Retina (tissue), 1 donor: Measurements from ENCODE around the gene TRIP10.
"Not testable (repeated sequence)": the region's sequence is repeated elsewhere in the genome, so short reads cannot be mapped to it uniquely, and the experiment has no call there.

Source experiments
- DNase-seq: peaks from one replicate; pipeline ENCODE4 v3.0.0-alpha.2; 2016

Gene TRIP10

GRCh38 chr19:6771648-6772027 lies 32.2 kb downstream of the TRIP10 start:
- not testable (repeated sequence) for DNase-seq

DNA sequence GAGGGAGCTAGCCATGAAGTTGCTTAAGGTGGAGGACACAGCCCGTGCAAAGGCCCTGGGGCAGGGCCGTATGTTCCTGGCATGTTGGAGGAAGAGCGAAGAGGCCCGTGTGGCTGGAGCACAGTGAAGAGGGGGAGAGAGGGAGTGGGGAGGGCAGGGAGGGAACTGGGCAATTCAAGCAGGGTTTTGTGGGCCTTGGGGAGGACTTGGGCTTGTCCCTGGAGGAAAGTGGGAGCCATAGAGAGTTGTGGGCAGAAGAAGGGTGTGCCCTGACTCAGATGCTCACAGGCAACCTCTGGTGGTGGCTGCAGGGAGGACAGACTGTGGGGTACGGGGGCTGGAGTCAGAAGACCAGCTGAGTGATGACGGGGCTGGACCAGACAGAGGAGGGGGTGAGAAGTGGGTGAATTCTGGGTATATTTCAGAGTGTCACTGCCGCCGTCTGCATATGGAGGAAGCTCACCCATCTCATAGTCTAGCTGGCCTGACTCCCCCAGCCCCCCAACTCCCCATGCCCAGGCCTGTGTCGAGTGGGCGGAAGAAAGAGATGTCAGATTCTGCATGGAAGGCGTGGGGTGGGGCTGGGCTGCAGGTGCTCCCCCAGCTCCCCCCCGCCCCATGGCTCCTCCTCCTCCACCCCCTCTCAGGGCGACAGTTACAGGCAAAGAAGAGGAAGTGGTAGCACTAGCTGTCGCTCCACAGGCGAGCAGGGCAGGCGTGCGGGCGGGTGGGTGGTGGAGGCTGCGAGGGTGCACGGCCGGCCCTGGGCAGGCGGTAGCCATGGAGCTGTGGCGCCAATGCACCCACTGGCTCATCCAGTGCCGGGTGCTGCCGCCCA lies 32.8 kb downstream of the TRIP10 start, which contains the start of gene VAV1:
Gene VAV1, plus strand, starts transcription at position 681 of the 838 bp plus-strand sequence. Its CDS starts 100 bp downstream, at position 781.
- DNase-seq, result no peak

- no peak for DNase-seq
Measured at GRCh38 chr19:6772866-6773322, 33.4 kb downstream of the TRIP10 start.

DNA sequence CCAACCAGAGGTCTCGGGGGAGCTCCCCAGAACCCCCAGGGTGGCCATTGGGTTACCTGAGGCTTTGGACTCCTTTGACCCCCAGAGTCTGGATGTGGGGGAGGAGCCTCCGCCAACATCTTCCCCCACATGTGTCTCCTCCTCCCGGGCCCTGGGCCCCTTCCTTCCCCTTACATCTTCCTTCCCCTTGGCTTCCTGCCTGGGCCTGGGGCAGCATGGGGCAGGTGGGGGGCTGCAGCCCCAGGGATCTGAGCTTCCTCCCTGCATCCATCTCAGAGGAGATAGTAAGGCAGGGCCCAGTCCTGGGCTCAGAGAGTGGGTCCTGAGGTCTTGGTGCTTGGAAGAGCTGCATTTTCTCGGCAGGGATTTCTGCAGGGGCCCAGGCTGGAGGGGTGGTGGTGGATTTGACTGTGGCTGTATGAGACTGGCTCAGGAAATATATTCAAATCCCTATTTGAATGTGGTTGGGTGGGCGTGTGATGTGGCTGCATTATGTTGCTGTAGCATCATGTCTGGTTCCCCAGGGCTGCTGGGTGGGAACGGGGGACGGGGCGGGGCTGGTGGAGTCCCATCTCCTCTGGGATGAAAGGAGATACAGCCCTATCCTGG lies 33.9 kb downstream of the TRIP10 start:
- DNase-seq, result no peak

DNA sequence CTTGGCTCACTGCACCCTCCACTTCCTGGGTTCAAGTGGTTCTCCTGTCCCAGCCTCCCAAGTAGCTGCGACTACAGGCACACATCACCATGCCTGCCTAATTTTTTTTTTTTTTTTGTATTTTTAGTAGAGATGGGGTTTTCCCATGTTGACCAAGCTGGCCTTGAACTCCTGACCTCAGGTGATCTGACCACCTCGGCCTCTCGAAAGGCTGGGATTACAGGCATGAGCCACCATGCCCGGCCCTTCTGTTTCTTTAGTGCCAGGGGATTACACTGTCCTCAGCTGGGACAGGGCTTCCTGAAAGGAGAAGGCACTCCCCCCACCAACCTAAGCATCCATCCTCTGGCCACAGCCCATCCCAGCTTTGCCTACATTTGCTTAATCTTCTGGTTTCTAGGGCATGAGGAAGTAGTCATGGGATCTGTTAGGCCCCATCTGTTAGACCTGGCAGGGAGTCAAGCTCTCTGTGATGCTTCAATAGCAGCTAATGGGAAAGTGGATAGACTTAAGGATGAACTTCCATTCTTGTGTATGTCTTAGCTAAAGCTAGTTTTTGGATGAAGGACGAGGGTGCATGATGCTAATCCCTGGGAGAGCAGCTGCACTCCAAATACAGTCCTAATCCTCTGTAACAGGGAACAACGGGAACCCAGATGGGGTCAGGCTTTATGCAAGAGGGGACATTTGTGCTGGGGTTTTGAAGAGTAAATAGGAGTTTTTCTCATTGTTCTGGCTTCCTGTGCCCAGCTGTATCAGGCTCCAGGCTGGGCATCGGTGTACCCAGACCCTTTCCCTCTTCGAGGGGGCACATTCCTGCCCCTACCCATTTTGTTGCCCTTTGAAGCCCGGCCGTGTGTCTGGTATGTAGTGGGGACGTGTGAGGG lies 35.6 kb downstream of the TRIP10 start:
- DNase-seq, result no peak

- not testable (repeated sequence) for DNase-seq
Measured at GRCh38 chr19:6776045-6776444, 36.6 kb downstream of the TRIP10 start.

DNA sequence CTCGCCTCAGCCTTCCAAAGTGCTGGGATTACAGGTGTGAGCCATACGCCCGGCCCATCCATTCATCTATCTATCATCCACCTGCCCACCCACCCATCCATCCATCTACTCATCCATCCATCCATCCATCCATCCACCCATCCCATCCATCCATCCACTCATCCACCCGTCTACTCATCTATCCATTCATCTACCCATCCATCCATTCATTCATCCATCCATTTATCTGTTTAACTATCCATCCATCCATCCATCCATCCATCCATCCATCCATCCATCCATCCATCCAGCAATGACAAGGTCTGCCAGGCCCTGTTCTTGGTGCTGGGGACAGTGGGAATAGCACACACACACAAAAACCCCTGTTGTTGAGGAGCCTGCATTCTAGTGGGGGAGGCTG lies 37.5 kb downstream of the TRIP10 start:
- no peak for DNase-seq

DNA sequence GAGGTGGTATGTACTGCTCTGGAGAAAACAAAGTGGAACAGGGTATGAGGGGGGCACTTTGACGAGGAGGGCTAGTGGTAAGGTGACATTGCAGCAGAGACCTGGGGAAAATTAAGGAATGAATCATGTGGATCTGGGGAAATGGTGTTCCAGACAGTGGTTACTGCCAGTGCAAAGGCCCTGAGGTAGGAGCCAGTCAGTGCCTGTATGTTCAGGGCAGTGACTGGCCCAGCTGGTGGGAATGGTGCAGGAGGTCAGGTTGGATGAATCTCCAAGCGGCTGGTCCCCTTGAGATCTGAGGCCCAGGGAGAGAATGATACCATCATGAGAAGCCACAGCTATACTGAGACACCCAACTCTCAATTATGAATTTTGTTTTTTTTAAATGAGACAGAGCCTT lies 38.0 kb downstream of the TRIP10 start:
- DNase-seq, result no peak

DNA sequence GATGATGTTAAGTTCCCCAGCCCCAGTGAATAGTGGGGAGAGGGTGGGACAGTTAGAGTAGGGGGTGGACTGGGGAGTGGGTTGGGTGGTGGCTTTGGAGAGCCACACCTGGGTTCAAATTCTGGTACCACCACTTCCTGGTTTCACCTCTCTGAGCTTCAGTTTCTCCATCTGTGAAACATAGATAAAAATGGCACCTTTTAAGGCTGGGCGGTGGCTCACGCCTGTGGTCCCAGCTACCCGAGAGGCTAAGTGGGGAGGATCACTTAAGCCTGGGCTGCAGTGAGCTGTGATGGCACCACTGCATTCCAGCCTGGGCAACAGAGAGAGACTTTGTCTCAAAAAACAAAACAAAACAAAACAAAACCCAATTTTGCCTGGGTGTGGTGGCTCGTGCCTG lies 38.9 kb downstream of the TRIP10 start:
- DNase-seq, result no peak

DNA sequence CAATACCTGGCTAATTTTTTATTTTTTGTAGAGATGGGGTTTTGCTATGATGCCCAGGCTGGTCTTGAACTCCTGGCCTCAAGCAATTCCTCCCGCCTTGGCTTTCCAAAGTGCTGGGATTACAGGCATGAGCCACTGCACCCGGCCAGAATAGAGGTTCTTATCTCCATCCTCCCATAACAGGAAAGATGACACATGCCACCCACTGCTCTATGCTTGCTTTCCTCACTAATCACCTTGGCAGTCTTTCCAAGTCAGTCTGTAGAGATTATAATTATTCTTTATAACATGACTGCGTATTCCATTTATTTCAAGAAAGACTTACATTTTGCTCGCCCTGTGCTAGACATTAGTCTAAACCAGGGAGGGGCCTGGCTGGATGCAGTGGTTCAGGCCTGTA lies 39.7 kb downstream of the TRIP10 start:
- no peak for DNase-seq

DNA sequence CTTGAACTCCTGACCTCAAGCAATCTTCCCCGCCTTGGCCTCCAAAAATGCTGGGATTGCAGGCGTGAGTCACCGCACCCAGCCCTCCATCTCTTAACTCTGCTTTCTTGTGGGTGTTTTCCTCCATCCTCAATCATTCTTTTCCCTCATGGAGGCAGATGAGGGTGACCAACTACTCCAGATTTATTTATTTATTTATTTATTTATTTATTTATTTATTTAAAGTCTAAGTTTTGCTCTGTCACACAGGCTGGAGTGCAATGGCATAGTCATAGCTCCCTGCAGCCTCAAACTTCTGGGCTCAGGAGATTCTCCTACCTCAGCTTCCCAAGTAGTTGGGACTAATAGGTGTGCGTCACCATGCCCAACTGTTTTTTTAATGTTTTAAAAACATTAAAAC lies 47.9 kb downstream of the TRIP10 start:
- DNase-seq, result no peak

DNA sequence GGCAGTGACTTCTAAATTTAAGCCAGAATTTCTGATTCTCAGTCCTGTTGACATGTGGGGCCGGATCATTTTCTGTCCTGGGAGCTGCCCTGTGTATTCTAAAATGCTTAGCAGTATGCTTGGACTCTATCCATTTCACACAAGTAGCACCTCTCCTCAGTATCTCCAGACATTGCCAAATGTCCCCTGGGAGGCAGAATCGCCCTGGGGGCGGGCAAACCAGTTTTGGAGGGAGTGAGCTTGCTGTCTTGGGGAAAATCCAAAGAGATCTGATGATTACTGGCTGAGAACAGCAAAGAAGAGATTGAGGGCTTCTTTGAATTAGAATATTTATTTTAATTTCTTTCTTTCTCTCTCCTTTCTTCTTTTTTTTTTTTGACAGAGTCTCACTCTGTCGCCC lies 49.4 kb downstream of the TRIP10 start:
- no peak for DNase-seq

DNA sequence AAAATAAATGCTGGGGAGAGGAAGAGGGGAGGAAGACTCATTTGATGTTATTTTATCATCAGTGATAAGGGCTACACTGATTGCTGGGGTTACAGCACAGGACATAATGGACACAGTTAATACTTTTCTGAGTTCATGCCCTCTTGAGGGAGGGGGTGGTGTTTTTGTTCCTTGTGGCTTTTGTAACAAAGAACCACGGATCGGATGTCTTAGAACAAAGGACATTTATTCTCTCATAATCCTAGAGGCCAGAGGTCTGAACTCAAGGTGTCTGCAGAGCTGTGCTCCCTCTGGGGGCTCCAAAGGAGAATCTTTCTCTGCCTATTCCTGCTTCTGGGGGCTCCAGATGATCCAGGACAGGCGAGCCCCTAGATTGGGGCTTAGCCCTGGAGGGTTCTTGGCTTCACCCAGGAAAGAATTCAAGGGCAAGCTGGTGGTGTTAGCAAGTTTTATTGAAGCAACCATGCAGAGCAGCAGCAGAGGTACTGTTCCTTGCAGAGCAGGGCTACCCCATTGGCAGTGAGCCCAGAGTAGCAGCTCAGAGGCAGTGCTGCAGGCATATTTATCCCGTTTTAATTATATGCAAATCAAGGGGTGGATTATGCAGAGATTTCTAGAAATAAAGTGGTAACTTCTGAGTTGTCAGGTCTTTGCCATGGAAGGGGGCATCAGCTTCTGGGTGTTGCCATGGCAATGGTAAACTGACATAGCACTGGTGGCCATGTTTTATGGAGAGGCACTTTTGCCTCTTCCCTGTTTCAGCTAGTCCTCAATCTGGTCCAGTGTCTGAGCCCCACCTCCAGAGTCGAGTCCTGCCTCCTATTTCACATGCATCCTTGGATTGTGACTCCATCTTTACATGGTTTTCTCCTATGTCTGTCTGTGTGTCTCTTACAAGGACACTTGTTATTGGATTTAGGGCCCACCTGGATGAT lies 51.0 kb downstream of the TRIP10 start:
- DNase-seq, result no peak

DNA sequence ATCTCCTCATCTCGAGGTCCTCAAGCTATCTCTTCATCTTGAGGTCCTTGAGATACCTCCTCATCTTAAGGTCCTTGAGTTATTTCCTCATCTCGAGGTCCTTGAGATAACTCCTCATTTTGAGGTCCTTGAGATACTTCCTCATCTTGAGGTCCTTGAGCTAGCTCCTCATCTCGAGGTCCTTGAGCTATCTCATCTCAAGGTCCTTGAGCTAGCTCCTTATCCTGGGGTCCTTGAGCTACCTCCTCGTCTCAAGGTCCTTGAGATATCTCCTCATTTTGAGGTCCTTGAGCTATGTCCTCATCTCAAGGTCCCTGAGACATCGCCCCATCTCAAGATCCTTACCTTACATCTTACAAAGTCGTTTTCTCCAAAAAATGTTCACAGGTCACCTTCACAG lies 51.8 kb downstream of the TRIP10 start:
- DNase-seq, result no peak

- DNase-seq, result no peak
Measured at GRCh38 chr19:6793411-6793810, 53.9 kb downstream of the TRIP10 start.

- DNase-seq, result no peak
Measured at GRCh38 chr19:6793973-6794372, 54.5 kb downstream of the TRIP10 start.

DNA sequence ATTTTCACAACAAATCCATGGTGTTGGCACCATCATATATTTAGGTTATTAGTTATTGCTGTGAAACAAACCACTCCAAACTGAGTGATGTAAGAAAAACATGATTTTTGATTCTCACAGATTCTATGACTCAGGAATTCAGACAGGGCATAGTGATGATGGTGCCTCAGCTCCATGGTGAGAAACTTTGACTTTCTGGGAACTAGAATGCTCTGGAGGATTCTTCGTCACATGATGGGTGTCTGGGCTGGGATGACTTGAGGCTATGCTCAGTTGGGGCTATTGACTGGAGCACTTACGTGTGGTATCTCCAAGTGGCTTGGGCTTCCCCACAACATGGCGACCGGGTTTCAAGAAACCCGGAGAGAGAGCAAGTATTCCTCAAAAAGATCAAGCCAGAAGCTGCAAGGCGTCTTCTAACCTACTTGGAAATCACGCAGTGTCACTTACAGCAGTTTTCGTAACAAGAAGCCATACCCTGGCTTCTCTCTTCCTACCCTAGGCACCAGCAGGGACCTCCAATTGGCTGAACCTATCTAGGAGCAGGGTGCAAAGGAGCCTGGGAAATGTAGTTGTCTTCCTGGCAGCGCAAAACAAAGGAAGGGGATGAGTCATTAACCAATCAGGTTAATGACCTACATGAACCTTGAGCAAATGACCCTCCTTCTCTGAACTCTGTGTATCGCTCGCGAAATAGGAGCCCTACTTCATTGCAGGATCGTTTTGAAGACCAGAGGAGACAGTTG lies 55.4 kb downstream of the TRIP10 start:
- no peak for DNase-seq

DNA sequence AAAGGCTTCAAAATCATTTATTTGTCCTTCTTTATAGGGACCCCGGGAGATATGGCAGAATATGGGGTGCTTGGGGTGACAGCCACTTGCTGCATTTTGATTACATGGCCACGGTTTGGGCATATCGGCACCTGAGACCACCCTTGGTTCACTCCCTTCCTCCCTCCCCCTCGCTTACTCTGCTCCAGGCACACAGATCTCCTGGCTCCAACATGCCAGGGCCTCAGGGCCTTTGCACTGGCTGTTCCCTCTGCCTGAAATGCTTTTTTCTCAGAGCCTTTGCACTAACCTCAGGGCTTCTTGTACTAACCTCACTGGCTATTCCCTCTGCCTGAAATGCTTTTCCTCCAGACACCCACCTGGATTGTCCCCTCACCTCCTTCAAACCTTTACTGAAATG lies 56.8 kb downstream of the TRIP10 start:
- DNase-seq, result no peak

GRCh38 chr19:6797646-6798045 lies 58.2 kb downstream of the TRIP10 start:
- DNase-seq, result no peak

- DNase-seq, result not testable (repeated sequence)
Measured at GRCh38 chr19:6800160-6800790, 60.8 kb downstream of the TRIP10 start.

GRCh38 chr19:6800991-6801484 lies 61.6 kb downstream of the TRIP10 start:
- no peak for DNase-seq
